Nephron (organoid): Measurements from ENCODE around the gene RBP5.

Experiments
- H3K27ac Mint-ChIP-seq, 3 experiments: 2 replicates each; pipeline ENCODE4 v1.8.0; 2020; ENCODE audit warnings: mixed read lengths in 3 of 3, mild to moderate bottlenecking in 2 of 3, moderate library complexity in 1 of 3
- H3K27me3 Mint-ChIP-seq: 2 replicates; pipeline ENCODE4 v1.8.0; 2021; ENCODE audit warnings: low read depth, mild to moderate bottlenecking, moderate library complexity, mixed read lengths
- H3K36me3 Mint-ChIP-seq: 2 replicates; pipeline ENCODE4 v1.8.0; 2020; ENCODE audit warnings: low read depth, mixed read lengths
- H3K4me1 Mint-ChIP-seq: 2 replicates; pipeline ENCODE4 v1.8.0; 2020; ENCODE audit warnings: mixed read lengths
- H3K4me3 Mint-ChIP-seq, 3 experiments: 2 replicates each; pipeline ENCODE4 v1.8.0; 2020; ENCODE audit warnings: mild to moderate bottlenecking in 3 of 3, mixed read lengths in 3 of 3, moderate library complexity in 2 of 3
- H3K9me3 Mint-ChIP-seq: 2 replicates; pipeline ENCODE4 v1.8.0; 2020; ENCODE audit warnings: mixed read lengths
- CTCF ChIP-seq, 3 experiments: fragments of 200-600 bp; sonication (generic); IDR thresholded peaks; one replicate each; pipeline ENCODE4 v1.5.0; 2021; ENCODE audit warnings: antibody characterized with exemption in 3 of 3; ENCODE audit not compliant: unreplicated experiment in 3 of 3

RBP5 gene

GRCh38 chr12:7096006-7096932, 32.4 kb downstream of the RBP5 start:
- Mint-ChIP-seq H3K36me3 (peaks cover 13% of the 10 kb centered on the region), H3K9me3 (no peaks in the 10 kb centered on the region), H3K4me3 (no peak overlapping the region), H3K27ac (no peak overlapping the region), H3K4me1 (peaks cover 7% of the 10 kb centered on the region), H3K27me3 (peaks cover 3% of the 10 kb centered on the region)
- no peak for TF ChIP-seq CTCF (IDR thresholded peaks at IDR 0.05; ENCODE audit: unreplicated experiment in 3 of 3)

- peaks cover 3% of the 10 kb centered on the region for H3K27me3 Mint-ChIP-seq
- TF ChIP-seq CTCF (IDR thresholded peaks at IDR 0.05; ENCODE audit: unreplicated experiment in 3 of 3): no peak
- no peaks in the 10 kb centered on the region for H3K9me3 Mint-ChIP-seq
Measured at GRCh38 chr12:7093892-7094291, 34.8 kb downstream of the RBP5 start.

GRCh38 chr12:7093486-7093885, 35.2 kb downstream of the RBP5 start:
- H3K4me1 Mint-ChIP-seq: peaks cover 14% of the 10 kb centered on the region
- no peak for TF ChIP-seq CTCF (IDR thresholded peaks at IDR 0.05; ENCODE audit: unreplicated experiment in 3 of 3)
- no peak overlapping the region for H3K27ac Mint-ChIP-seq
- H3K4me3 Mint-ChIP-seq: no peak overlapping the region
- peaks cover 5% of the 10 kb centered on the region for H3K36me3 Mint-ChIP-seq
- H3K27me3 Mint-ChIP-seq: peaks cover 3% of the 10 kb centered on the region
- H3K9me3 Mint-ChIP-seq: no peaks in the 10 kb centered on the region

More at GRCh38 chr12:7093892-7094291, 34.8 kb downstream of the RBP5 start:
- H3K4me3 Mint-ChIP-seq: peak overlapping the region in 1 of 3 experiments; percentile 45
- H3K27ac Mint-ChIP-seq: peak overlapping the region in 2 of 3 experiments; percentile 11 to 55
- H3K4me1 Mint-ChIP-seq: peaks cover 14% of the 10 kb centered on the region
- peaks cover 8% of the 10 kb centered on the region for H3K36me3 Mint-ChIP-seq

- peaks cover 3% of the 10 kb centered on the region for H3K27me3 Mint-ChIP-seq
- H3K4me1 Mint-ChIP-seq: peaks cover 14% of the 10 kb centered on the region
- no peak for TF ChIP-seq CTCF (IDR thresholded peaks at IDR 0.05; ENCODE audit: unreplicated experiment in 3 of 3)
- H3K4me3 Mint-ChIP-seq: peak overlapping the region; percentile 25 to 92 (median 90)
- no peak overlapping the region for H3K27ac Mint-ChIP-seq
- H3K9me3 Mint-ChIP-seq: no peaks in the 10 kb centered on the region
- peaks cover under 1% of the 10 kb centered on the region for H3K36me3 Mint-ChIP-seq
Measured at GRCh38 chr12:7092986-7093460, 35.7 kb downstream of the RBP5 start.

- no peaks in the 10 kb centered on the region for H3K36me3 Mint-ChIP-seq
- peak within 1 kb of the TSS; percentile 82 to 93 (median 93) for H3K27ac Mint-ChIP-seq
- H3K4me1 Mint-ChIP-seq: peaks cover 14% of the 10 kb centered on the region
- peak within 1 kb of the TSS; percentile 84 to 92 (median 90) for H3K4me3 Mint-ChIP-seq
- peak; percentile 86 to 92 (median 88) for TF ChIP-seq CTCF (IDR thresholded peaks at IDR 0.05; ENCODE audit: unreplicated experiment in 3 of 3)
- H3K9me3 Mint-ChIP-seq: no peaks in the 10 kb centered on the region
- H3K27me3 Mint-ChIP-seq: peaks cover 3% of the 10 kb centered on the region
Measured at GRCh38 chr12:7092229-7092985, 36.3 kb downstream of the RBP5 start, which contains the start of gene C1R. C1R (minus strand) TSS chr12:7092445; CDS start chr12:7092388, 57 bp downstream.
